GM21528 (cell line): Measurements from ENCODE around the gene ENTPD2.
"Not testable (repeated sequence)": the region's sequence is repeated elsewhere in the genome, so short reads cannot be mapped to it uniquely, and the experiment has no call there.

Experiments used
- ATAC-seq: cut with Tn5 transposase; IDR thresholded peaks from one replicate; pipeline ENCODE4 v1.9.1; 2021; ENCODE audit warnings: mild to moderate bottlenecking, moderate library complexity; ENCODE audit not compliant: unreplicated experiment, low FRiP score

The ENTPD2 gene

GRCh38 chr9:137065336-137065967, 11.6 kb upstream of the ENTPD2 start:
- no peak for ATAC-seq

- ATAC-seq = no peak
Observed at GRCh38 chr9:137064880-137065164, 11.0 kb upstream of the ENTPD2 start.

GRCh38 chr9:137064027-137064879, 10.4 kb upstream of the ENTPD2 start:
- no peak for ATAC-seq

GRCh38 chr9:137063311-137064026, 9.6 kb upstream of the ENTPD2 start:
- no peak for ATAC-seq

GRCh38 chr9:137062798-137063197, 8.9 kb upstream of the ENTPD2 start:
- ATAC-seq = not testable (repeated sequence)

- ATAC-seq = no peak
Observed at GRCh38 chr9:137062384-137062783, 8.5 kb upstream of the ENTPD2 start.

GRCh38 chr9:137058521-137059234, 4.8 kb upstream of the ENTPD2 start:
- ATAC-seq = no peak

GRCh38 chr9:137057545-137057944, 3.7 kb upstream of the ENTPD2 start:
- no peak for ATAC-seq

GRCh38 chr9:137056739-137057415, 3.0 kb upstream of the ENTPD2 start:
- ATAC-seq = no peak

GRCh38 chr9:137055385-137056364, 1.8 kb upstream of the ENTPD2 start:
- no peak for ATAC-seq

GRCh38 chr9:137054932-137055384, 1.1 kb upstream of the ENTPD2 start:
- no peak for ATAC-seq

- no peak for ATAC-seq
Observed at GRCh38 chr9:137052998-137053943, 590 bp downstream of the ENTPD2 start.

- ATAC-seq = no peak
Observed at GRCh38 chr9:137052293-137052692, 1.6 kb downstream of the ENTPD2 start.

- ATAC-seq = no peak
Observed at GRCh38 chr9:137051145-137051724, 2.6 kb downstream of the ENTPD2 start.

- no peak for ATAC-seq
Observed at GRCh38 chr9:137050570-137050969, 3.3 kb downstream of the ENTPD2 start.

- ATAC-seq = no peak
Observed at GRCh38 chr9:137049544-137050449, 4.1 kb downstream of the ENTPD2 start.
